RKO (cell line): ENCODE results near the gene RTN4RL2.

Experiments used
- DNase-seq: peaks from one replicate; pipeline ENCODE4 v3.0.0-alpha.2; 2016; ENCODE audit warnings: low spot score

Gene RTN4RL2

GRCh38 chr11:57460022-57460757, at the start of gene RTN4RL2:
TSS of gene RTN4RL2 (plus strand) at chr11:57460528. CDS start at chr11:57460866, 338 bp downstream.
- DNase-seq: peak; percentile 87

- no peak for DNase-seq
These were observed 46.6 kb upstream of the RTN4RL2 start for GRCh38 chr11:57413681-57414080.

GRCh38 chr11:57414612-57415212, 45.6 kb upstream of the RTN4RL2 start:
- no peak for DNase-seq

- no peak for DNase-seq
These were observed 43.9 kb upstream of the RTN4RL2 start for GRCh38 chr11:57416436-57416835.

GRCh38 chr11:57417056-57417455, 43.3 kb upstream of the RTN4RL2 start:
- no peak for DNase-seq

- no peak for DNase-seq
These were observed 42.2 kb upstream of the RTN4RL2 start for GRCh38 chr11:57418131-57418530.

GRCh38 chr11:57419146-57419545, 41.2 kb upstream of the RTN4RL2 start:
- DNase-seq: no peak

- no peak for DNase-seq
These were observed 39.3 kb upstream of the RTN4RL2 start for GRCh38 chr11:57421066-57421465.

- no peak for DNase-seq
These were observed 38.5 kb upstream of the RTN4RL2 start for GRCh38 chr11:57421805-57422204.

GRCh38 chr11:57422669-57423068, 37.7 kb upstream of the RTN4RL2 start:
- DNase-seq: no peak

GRCh38 chr11:57424137-57424791, 36.1 kb upstream of the RTN4RL2 start:
- DNase-seq: no peak

GRCh38 chr11:57424792-57425564, 35.4 kb upstream of the RTN4RL2 start:
- DNase-seq: peak; percentile 57

GRCh38 chr11:57425565-57426438, 34.5 kb upstream of the RTN4RL2 start:
- no peak for DNase-seq

GRCh38 chr11:57426439-57426928, 33.8 kb upstream of the RTN4RL2 start:
- no peak for DNase-seq

- no peak for DNase-seq
These were observed 33.2 kb upstream of the RTN4RL2 start, which contains the start of gene SLC43A3 for GRCh38 chr11:57426929-57427726. TSS of gene SLC43A3 (minus strand) at chr11:57427121. CDS start at chr11:57426172, 949 bp downstream.

GRCh38 chr11:57427727-57428082, 32.6 kb upstream of the RTN4RL2 start:
- no peak for DNase-seq

- DNase-seq: no peak
These were observed 31.7 kb upstream of the RTN4RL2 start for GRCh38 chr11:57428643-57429042.

- DNase-seq: no peak
These were observed 30.4 kb upstream of the RTN4RL2 start for GRCh38 chr11:57429946-57430345.

GRCh38 chr11:57430952-57431351, 29.4 kb upstream of the RTN4RL2 start:
- DNase-seq: no peak

- no peak for DNase-seq
These were observed 28.2 kb upstream of the RTN4RL2 start for GRCh38 chr11:57432149-57432561.
